NCI-H187 (cell line): ENCODE measurements around the gene GALNT15.

Experiments used
- DNase-seq, 2 experiments: peaks; one replicate each; lab custom pipeline; 2025; lab: John Stamatoyannopoulos, UW

The GALNT15 gene

DNA sequence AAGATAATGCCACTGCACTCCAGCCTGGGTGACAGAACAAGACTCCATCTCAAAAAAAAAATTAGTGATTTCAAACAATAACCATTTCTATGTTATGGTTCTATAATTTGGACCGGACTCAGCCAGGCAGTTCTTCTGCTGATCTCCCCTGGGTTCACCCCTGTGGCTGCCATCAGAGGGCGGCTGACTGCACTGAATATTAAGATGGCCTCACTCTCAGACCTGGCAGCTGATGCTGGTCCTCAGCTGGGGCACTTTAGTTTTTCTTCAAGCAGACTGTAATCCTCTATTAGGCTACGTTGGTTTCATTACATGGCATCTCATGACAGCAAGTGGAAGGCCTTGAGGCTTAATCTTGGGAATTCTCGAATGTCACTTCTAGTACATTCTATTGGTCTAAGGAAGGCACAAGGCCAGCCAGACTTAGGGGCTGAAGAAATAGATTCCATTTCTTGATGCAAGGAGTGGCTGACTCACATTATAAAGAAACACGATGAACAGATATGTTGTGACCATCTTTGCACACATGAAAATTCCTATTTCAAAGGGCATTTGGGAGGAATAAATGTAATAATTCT, 12.8 kb downstream of the GALNT15 start:
- DNase-seq, result no peak

DNA sequence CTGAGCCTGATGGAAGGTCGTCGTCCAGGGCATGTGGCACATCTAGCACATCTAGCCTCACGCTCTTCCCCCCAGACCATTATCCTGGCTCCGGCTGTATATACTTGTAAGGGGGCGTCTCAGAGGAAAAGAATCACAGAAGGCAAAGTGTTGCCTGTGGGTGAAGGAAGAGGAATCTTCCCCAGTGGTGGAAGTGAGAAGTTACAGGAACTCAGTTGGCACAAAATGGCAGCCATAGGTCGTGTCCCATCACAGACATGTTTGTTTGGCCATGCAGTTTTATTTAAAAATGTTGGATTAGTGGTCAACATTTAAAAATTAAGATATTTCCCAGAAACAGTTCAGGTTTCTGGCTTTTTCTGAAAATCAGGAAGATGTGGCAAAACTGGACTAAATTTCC, 13.6 kb downstream of the GALNT15 start:
- no peak for DNase-seq

DNA sequence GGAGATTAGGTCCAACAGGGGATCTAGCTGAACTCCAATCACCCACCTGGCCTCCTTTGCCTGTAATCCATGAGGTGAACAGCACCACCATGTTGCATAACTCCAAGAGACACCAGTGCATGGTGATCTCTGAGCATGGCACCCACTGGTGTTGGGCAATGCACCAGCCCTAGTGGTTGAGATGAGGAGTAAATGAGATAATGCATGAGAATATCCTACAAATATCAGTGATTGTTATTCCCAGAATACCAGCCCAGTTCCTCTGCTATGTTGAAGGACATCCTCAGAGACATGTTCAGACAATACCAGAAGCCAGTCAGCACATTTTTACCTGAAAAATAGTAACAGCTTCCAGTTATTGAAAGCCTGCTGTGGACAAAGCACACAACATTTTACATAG, 14.7 kb downstream of the GALNT15 start:
- DNase-seq, result no peak

DNA sequence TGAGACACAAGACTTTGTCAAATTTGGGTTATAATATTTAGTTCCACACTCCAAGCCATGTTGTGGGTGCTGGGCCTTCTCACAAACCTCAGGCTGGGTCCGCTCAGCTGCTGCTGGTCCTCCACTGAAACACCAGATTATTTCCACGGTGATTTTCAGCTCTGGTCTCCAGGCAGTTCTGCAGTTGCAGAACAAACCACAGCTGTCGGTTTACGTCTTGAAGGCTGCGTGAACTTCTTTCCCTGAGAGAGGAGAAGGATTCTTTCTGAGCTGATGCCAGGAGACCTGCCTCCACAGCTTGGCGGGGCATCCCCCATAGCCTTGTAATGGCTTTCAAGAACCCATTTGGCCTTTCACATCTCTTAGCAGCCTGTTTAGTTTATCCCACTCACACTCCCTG, 16.2 kb downstream of the GALNT15 start:
- DNase-seq, result no peak

DNA sequence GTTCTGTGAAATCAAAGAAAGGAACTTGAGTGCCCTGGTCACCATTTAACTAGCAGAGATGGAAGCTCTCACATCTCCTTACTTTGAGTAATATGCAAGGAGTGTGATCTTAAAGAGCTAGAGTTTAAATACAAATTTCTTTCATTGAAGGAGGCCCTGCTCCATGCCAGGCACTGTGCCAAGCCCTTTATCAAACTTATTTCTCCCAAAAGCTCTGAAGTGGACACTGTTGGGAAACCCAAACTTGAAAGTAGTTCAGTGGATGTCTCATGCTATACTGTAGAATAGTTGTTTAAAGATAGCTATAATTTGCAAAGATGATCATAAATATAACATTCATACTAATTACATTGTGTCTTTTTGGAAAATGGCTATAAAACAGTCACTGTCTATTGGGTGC, 17.1 kb downstream of the GALNT15 start:
- DNase-seq, result no peak

DNA sequence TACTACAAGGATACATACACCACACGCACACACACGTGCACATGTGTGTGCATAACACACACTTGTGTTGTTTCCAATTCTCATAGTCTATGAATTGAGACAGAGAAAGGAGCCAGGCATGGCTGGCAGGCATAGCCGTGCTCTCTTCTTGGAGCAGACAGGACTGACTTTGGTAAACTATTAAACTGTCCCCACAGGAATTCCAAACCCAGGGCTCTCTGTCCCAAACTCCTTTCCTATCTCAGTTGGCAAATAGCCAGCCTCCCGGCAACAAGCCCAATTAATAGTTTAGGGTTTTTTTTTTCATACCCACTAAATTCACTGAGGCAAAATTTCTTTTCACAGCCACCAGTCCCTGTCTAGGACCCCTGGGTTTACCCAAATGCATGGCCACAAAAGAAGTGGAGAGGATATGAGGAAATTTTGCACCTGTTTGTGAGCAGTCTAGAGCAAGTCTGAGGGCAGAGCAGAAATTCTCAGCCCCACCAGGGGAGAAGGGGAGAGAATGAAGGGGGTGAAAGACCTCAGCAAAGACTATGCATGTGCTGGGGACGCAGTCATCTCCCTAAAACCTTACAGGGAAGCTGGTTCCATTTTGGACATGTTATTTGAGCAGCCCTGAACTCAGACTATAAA, 17.8 kb downstream of the GALNT15 start:
- DNase-seq, result no peak

DNA sequence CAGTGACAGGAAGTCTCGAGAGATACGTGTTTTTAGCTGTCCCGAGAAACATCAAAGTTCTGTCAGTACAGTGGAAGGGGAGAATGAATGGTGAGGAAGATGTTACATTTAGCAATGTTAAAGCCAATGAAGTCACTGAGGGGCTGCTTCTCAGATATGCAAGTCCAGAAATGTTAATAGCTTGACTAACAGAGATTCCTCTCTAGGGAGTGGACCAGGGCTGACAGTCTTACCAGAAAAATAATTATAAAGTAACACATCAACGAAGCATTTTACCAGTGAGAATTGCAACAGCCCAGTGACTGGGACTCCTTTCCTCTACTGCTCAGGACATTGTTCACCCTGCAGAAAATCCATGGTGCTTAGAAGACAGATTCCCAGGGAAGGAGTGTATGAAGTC, 23.9 kb downstream of the GALNT15 start:
- no peak for DNase-seq

DNA sequence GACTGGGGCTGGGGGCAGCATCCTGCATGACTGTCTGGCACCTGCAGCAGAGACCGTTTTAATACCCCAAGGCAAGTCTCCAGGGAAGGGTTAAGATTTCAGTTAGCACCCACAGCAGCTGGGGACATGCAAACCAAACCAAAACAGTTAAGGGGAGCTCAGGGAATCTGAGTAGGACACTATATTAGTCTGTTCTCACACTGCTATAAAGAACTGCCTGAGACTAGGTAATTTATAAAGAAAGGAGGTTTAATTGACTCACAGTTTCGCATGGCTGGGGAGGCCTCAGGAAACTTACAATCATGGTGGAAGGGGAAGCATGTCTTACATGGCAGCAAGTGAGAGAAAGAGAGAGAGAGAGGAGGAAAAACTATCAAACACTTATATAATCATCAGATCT, 25.3 kb downstream of the GALNT15 start:
- DNase-seq, result no peak

DNA sequence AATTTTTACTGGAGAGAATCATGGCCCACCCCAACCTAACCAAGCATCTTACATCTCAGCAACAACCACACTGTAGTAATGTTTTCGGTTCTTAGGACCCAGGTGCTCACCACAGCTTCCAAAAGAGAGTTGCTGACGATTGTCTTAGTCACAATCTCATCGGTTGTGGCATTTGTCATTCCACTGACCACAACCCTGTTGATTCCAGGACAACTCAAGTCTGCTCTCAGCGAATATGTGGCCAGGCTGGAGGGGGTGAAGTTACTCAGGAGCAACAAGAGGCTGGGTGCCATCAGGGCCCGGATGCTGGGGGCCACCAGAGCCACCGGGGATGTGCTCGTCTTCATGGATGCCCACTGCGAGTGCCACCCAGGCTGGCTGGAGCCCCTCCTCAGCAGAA, 25.9 kb downstream of the GALNT15 start:
- no peak for DNase-seq

DNA sequence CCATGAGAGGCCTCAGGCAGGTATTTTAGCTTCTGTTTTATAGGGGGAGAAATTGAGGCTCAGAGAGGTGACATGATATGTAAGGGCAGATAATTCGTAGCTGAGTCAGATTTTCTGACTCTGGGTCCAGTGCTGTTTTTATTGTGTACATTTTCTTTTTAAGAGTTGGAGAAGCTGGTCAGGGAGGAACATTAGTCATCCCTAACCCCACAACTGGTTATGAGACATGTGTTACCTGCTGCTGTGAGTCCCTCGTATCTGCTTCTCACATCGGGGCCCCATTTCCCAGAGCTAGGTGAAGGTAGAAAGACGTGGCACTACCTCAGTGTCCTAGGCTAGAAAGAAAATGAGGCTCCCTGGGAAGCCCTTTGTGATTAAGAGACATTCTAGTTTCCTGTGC, 28.6 kb downstream of the GALNT15 start:
- no peak for DNase-seq

DNA sequence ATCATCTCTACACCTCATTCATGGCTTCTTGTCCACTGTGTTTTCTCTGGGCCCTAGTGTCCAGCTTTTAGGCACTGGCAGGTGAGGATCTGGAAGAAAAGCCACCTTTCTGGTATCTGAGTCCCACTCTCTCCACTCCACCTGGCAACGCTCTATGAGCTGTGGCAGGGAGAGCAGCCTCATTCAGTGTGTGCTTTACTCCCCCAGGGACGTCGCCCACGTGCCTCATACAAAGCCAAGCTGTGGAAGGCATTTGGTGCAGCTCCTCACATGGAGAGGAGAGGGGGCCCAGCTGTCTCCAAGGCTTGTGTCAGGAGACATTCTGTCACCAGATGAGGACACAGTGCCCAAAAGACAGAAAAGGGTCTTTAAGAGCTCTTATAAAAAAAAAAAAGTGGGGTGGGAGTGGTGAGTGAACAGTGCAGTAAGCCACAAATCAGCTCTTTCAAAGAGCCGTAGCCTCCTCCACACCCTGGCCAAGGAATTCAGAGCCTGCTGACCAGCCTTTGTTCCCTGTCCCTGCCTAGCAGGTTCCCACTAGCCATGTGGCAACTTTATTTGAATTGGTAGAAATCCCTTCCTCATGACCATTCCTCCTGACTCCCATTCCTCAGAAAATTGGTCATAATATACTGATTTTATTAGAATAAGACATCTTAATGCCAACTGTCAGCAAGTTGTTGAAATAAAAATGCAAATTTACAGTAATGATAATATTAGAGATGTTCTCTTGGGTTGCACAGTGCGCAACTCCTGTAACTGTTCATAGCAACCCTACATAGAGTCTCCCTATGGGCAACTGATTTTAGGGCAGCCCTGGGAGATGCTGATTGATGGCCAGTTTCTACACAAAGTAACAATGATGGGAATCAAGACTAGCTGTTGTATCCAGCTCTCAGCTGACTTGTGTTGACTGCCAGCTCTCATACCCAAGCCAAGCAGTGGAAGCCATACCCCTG, 29.5 kb downstream of the GALNT15 start:
- no peak for DNase-seq

DNA sequence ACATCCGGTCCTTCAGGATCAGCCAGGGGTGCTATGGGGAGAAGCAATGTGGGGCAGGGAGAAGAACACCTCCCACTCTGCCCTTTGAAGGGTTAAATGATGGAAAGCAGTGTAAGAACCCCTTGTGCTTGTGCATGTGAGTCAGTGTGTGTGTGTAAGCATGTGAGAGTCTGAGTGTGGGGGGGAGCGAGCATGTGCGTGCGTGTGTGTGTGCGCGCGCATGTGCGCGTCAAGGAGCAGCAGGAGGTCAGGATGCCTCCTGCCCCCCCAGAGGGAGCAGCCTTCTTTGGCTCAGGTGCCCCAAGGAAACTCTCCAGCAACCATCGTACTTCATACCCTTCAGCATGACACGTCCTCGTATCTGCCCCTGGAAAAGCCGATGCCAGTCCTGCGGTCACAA, 30.3 kb downstream of the GALNT15 start:
- no peak for DNase-seq

DNA sequence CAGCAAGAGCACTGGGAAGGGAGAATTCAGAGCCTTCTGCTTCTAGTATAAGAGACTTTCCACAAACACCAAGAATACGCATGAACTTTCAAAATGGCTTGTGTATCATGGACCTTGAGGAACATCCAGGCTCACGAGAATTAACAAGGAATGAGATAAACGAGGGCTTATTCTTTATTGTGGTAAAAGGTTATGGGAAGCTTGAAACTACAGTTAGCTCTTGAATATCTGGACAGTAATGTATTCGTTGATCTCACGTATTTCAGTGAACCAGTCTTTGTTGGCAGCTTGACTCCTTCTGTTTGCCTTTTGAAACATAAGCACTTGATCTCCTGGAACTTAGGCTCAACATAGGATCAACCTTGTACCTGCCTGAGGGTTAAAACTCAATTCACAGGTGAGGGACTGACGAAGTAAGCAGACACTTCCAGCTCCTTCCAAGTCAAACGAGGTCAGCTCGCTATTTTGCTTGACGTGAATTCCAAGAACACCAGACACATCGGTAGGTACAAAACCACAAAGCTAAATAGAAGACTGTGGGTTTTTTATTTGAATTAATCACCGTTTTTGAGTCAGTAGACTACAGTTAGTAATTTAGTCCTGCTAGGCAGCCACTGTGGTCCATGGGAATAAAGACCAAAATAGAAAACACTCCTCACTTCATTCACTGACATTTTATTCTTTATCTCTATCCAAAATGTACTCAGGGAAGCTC, 30.8 kb downstream of the GALNT15 start:
- no peak for DNase-seq

DNA sequence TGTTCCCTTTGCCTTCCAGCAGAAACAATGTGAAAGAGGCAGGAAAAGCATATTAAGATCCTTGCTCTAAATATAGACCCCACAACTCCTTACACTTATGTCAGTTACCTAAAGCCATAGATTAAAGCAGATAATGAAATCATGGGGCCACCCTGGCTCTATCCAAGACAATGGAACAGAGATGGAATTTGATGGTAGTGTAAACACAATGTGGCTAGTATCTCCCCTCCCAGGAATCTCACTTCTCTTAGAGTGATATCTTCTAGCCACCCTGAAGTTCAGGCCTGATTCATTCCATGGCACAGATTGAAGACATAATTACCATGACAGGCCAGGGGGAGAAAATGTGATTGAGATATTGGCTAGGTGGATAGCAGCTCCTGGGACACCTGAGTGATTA, 32.6 kb downstream of the GALNT15 start:
- DNase-seq, result no peak

DNA sequence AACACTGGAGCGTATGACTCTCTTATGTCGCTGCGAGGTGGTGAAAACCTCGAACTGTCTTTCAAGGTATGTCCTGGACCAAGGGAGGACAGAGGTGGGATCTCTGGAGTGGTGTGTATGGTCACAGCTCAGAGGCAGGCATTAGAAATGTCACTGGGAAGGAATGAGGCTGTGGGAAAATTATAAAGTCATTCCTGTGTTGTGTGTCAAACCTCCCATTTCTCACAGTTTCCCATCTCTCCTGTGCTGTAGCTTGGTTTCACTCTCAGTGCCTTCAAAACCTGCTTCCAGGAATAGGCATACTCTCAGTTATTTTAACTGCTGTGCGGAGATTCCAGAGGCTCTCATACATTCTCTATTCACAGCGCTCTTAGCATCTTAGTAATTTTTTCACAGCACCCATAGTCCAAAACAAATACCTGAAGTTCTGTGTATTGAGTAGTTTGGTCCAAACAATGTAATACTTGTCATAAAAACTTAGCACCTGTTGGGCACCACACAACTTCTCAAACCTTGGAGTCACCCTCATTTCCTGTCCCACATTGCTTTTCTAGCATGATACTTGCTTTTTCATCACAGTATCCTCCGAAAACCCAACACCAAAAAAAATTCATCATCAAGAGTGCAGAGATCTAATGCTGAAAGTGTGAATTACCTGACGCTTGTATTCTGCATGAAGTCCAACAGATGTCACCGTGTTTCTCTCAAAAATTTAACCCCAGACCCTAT, 36.9 kb downstream of the GALNT15 start:
- no peak for DNase-seq

DNA sequence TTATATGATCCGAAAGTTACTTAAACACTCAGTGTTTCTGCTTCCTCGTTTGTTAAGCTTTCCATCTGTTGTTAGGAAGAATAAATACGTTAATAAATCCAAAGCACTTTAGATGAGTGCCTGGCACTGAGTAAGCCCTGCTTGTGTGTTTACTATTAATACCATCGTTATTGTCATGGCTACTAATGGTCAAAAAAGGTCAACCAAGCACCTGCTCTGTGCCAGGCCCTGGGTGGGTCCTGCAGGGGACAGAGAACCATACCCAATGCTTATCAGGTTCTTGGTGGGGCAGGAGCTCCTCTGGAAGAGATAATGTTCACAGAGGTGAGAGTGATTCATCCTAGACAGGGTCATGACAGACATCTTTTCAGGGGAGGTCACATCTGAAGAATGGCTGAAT, 39.9 kb downstream of the GALNT15 start:
- DNase-seq, result no peak

DNA sequence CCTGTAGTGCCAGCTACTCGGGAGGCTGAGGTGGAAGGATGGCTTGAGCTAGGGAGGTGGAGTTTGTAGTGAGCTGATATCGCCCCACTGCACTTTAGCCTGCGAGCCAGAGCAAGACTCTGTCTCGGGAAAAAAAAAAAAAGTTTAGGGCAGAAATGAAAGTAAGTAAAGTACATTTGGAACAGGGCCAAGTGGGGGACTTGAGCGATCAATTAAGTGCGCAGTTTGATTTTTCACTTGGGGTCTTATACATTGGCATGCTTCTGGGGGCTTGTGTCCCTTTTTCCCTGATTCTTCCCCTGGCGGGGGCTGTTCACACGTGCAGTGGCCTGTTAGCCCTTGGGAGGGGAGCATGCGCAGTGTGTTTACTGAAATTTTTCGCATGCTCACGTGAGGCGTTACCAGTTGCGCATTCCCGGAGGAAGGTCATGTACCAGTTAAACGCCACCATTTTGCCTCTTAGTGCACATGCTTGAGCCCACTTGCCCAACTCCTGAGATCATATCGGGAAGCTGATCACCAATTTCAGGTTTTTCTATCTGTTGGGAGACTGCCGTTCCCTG, 42.0 kb downstream of the GALNT15 start:
- no peak for DNase-seq

DNA sequence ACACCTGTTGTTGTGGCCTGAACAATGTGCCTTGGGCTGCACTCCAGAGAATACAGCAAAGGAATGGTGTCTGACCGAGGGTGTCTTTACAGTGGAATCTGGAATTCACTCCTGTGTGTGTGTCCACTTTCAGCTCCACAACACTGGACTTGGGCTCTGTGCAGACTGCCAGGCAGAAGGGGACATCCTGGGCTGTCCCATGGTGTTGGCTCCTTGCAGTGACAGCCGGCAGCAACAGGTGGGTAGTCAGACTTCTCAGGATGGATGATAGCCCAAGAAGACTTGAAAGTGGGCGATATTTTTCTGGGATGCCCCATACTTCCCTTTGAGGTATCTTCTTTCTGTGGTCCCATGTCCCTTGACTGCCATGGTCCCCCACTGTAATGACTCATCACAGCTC, 45.3 kb downstream of the GALNT15 start:
- no peak for DNase-seq

DNA sequence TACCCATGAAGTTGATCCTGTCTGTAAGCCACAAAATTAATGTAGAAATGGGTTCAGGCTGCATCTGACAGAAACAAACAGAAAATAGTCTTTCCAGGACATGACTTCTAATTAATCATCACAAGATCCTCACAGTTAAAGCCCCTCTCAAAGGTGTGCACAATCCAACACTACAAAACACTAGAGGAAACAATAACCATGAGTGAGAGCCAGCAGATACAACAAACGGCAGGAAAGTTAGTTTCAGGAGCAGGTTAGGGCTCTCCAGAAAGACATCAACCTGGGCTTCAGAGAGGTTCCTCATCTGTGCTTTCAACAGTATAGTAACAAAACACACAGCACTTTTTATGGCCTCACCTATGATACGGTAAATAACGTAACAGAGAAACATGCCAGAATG, 47.5 kb downstream of the GALNT15 start:
- DNase-seq, result no peak

DNA sequence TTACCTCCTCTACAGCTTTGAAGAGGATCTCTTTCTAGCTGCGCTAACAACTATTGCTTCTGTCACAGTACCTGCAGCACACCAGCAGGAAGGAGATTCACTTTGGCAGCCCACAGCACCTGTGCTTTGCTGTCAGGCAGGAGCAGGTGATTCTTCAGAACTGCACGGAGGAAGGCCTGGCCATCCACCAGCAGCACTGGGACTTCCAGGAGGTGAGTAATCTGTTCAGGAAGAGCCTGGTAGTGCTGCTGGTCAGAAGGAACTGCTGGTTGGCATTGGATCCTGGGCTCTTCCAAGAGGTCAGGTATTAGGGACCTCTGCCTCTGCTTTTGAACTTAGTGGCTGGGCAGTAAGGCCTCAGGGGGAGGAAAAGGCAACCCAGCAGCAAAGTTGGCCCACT, 48.1 kb downstream of the GALNT15 start:
- no peak for DNase-seq

DNA sequence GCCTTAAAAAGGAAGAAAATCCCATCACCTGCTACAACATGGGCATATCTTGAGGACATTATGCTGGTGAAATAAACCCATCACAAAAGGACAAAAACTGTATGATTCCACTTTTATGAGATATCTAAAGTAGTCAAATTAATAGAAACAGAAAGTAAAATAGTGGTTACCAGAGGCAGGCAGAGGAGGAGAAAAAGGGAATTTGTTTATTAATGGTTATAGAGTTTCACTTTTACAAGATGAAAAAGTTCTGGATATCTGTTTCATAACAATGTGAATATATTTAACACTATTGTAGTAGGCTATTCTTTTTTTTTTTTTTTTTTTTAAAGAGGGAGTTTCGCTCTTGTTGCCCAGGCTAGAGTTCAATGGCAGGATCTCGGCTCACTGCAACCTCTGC, 49.8 kb downstream of the GALNT15 start:
- no peak for DNase-seq

DNA sequence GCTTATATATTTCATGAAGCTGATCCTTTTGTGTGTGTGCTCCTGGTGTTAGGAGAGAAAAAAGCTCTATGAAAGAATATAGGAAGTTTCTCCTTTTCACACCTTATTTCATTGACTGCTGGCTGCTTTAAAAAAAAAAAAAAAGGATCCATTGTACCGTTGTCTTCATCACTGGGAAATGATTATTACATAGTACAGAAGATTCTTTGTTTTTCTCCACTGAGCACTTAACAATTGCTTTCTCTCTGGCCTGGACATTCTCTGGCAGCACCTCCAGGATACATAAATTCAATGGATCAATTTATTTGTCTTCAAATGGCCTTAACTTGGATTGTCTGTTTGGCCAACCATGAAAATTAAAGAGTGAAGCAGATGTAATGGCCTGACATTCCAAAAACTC, 53.1 kb downstream of the GALNT15 start:
- no peak for DNase-seq
